ENCODE results near the gene KIAA0232.
"Not testable (repeated sequence)": the region's sequence is repeated elsewhere in the genome, so short reads cannot be mapped to it uniquely, and the experiment has no call there.

Gene KIAA0232

DNA sequence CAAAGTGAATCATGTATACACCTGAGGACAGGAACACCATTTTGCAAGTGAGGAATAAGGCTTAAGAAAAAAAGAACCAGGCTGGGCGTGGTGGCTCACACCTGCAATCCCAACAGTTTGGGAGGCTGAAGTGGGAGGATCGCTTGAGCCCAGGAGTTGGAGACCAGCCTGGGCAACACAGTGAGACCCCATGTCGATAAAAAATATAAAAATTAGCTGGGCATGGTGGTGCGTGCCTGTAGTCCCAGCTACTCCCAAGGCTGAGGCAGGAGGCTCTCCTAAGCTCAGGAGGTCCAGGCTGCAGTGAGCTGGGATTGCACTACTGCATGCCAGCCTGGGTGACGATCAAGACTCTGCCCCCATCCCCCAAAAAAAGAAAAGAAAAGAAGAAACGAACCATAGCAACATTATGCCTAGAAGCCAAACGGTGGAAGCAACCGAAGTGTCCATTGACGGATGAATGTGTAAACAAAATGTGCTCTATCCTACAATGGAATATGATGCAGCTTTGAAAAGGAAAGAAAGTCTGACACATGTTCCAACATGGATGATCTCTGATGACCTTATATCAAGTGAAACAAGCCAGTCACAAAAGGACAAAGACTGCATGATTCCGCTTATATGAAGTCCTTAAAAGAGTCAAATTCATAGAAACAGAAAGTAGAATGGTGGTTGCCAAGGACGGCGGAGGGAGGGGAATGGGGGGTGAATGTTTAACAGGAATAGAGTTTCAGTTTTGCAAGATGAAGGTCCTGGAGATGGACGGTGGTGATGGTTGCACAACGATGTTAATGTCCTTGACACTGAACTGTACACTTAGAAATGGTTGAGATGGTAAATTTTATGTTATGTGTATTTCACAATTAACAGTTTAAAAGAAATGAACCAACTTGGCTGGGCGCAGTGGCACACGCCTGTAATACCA, 8.6 kb upstream of the KIAA0232 start:
- no peak for DNase-seq (ENCODE audit: low read depth, low spot score)

DNA sequence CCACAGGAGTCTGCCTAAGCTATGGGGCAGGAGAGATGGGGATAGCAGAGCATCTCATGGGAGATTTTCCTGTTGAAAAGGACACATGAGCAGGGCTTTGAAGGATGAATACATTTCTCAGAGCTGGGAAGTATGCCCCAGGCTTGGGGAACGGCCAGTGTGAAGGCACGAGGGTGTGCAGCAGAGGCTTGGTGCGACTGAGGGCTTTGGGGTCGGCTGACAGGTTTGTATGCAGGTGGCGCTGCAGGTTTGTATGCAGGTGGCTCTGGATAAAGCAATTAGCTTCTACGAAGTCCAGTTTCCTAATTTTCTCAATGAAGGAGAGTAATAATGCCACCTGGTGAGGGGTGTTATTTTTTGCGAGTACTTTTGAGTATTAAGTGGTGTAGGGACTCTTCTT, 6.8 kb upstream of the KIAA0232 start:
- DNase-seq (ENCODE audit: low read depth, low spot score), result no peak

DNA sequence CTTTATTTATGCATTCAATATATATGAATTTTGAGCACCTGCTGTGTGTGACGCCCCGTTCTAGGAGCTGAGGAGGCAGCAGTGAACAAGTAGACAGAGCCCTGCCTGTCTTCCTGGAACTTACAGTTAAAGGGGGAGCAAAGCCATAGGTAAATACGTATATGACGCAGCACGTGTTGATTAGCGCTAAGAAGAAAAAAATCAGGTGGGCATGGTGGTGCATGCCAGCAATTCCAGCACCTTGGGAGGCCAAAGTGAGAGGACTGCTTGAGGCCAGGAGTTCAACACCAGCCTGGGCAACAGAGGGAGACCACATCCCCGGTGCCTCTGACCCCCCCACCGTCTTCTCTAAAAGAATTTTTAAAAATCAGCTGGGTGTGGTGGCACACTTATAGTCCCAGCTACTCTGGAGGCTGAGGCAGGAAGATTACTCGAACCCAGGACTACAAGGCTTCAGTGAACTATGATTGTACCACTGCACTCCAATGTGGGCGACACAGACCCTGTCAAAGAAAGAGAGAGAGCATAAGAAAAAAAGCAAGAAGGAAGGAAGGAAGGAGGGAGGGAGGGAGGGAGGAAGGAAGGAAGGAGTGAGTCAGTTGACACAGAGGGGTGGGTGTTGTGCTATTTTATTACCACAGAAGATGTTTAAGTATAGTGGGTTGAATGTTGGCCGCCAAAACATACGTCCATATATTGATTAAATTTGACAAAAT, 5.4 kb upstream of the KIAA0232 start:
- DNase-seq (ENCODE audit: low read depth, low spot score), result no peak

DNA sequence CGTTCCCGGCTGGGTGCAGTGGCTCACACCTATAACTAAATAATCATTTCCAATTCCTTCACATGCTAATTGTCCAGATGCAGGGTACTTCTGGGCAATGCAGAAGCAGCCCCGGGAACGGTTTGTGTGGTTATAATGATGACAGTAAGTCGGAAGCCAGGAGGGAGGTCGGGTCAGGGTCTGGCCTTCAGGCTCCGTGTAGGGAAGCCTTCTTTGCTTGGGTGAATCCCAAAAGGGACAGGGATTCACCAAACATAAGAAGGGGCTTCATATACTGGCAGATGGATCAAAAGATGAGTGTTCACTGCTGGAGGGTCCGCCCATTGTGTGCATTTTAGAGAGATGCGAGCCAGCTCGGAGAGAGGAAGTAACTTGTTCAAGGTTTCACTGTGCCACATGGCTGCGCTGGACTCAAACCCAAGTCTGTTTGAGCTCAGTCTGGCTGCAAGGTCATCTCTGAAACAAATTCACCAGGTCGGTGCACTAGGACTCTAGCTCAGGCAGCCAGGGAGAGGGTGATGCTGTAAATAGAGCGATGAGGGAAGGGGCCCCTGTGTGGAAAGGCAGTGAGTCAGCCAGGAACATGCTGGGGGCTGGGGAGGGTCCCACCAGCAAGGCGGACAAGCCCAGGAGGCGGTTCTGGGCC, 4.8 kb upstream of the KIAA0232 start:
- no peak for DNase-seq (ENCODE audit: low read depth, low spot score)

DNA sequence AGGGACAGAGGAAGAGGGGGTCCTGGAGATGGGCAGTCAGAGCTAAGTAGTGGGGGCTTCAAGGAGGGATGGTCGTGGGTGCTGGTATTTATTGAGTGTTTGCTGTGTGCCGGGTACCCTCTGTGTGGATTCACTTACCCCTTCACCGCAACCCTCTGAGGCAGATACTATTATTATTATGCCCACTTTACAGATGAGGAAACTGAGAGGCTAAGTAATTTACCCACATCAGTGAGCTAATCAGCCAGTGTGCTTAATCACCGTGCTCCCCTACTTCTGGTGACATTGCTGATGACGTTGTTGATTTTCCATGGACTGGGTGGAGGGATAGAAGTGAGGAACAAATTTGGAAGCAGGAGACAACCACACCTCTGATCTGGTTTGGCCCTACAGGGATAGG, 4.1 kb upstream of the KIAA0232 start:
- no peak for DNase-seq (ENCODE audit: low read depth, low spot score)

DNA sequence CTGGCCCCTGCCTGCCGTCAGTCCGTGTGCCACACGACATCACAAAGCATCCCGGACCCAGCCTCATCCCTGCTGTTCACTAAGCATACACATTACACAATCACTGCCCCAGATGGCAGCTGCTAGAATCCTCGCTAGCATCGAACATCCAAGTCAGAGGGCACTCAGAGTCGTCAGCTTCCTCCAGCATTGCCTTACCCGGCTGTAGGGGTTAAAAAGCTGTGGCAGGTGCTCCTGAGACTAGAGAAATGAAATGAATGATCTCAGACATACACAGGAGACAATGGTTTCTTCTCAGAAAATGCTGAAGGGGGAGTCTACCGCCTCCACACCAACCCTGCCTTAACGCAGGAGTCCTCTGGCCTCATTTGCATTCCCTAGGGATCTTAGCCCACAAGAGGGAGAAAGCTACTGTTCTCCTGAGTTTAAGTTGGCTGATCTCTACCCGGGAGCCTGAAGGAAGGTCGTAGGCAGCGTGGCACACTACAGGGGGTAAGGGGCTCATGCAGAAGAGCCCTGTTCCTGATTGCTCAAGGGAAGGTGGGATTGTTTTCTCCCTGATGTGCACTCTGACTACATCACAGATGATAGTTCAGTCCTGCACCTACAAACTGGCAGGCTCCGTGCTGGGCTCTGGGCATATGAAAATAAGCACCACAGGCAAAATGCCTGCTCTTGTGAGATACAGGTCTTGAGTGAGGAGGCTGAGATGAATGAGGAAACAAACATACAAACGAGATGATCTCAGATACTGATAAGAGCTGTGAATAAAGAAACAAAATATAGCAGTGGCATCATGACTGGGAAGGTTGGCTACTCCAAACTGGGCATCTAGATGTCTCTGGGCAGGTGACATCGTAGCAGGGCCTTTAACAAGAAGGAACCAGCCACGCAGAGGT, 2.6 kb upstream of the KIAA0232 start:
- no peak for DNase-seq (ENCODE audit: low read depth, low spot score)

DNA sequence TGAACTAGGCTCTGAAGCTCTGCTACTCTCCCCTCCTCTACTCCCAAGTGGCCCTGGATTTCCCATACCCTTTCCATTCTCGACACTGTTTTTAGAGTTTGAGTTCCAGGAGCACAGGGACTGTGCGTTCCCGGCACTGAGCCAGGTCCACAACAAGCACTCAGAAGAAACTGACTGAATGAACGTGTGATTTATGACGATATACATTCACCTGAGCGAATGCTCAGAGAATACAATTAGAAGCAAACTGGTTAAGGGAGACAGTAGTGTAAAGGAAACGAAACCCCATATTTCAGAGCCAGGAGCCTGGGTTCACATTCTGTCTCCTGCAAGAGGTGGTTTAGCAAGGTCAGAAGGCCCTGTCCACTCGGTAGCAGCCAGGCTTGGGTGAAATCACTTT, 1.4 kb upstream of the KIAA0232 start:
- DNase-seq (ENCODE audit: low read depth, low spot score), result no peak

DNA sequence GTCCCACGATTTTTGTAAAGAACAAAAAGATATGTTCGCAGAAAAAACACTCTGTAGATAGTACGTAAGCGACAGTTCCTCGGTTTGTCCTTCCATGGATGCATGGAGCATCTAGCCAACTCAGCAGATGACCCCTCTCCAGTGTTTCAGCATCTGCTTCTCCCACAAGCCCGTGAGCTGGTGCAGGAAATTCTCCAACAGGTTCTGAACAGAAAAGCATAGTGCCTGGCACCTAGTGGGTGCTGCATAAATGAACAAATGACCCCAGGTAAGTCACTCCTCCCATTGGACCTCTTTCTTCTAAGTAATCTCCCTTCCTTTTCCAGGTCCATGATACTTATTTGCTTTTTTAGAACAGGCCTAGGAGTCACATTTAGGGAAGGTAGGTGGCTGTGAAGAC, 966 bp upstream of the KIAA0232 start:
- no peak for DNase-seq (ENCODE audit: low read depth, low spot score)

DNA sequence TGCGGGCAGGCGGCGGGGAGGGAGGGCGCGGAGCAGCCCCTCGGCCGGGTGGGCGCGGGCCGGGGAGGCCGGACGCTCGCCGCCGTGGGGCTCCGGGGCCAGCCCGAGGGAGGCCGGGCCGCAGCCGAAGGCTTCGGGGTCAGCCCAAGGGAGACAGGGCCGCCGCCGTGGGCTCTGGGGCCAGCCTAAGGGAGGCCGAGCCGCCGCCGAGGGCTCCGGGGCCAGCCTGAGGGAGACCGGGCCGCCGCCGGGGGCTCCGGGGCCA, 251 bp downstream of the KIAA0232 start:
- no peak for DNase-seq (ENCODE audit: low read depth, low spot score)

DNA sequence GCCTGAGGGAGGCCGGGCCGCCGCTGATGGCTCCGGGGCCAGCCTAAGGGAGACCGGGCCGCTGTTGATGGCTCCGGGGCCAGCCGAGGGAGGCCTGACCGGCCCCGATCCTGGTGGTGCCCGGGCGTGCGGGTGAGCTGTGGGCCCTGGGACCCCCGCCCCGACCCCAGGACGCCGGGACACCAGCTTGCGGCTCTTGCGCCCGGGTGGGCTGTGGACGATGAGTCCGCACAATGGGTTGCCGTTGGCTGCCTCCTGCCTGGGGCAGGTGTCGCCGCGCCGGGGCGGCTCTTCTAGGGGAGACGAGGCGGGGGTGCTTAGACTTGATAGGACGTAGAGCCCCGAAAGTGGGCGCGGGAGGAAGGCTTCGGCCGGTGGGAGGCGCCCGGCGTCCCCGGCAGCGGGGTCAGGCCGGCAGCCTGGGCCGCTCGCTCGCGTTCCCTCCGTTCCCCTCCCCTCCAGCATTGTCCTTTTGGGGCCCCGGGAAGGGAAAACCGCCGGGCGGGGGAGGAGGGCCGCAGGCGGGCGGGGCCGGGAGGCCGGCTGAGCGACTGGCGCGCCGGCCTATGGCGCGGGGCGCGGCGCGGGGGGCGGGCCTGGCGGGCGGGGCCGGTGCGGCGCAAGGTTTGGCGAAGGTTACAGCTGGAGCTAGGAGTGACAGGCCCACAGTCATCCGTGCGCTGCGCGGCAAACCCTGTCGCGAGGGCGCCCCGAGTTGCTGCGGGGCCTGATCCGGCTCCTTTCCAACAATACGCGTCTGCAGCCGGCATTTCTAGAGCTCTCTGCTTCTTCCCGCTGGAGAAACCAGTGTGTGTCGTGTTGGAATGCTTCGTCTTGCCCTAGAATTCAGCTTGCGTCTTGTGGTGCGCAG, 819 bp downstream of the KIAA0232 start:
- peak; percentile 20 for DNase-seq (ENCODE audit: low read depth, low spot score)

DNA sequence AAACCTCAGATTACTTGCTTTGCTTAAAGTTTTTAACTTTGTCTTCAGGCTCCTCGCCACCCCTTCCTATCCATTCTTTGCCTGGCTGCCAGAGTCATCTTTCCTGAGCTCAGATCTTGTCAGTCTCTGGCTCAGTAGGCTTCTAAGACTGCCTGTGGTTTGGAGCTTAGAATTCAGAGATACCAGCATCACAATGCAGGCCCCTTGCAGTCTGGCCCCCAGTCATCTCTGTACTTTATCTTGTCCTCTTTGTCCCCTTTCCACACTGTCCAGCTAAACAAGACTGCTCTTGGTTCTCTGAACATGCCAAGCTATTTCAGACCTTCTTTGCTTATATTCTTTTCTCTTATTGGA, 3.0 kb downstream of the KIAA0232 start:
- DNase-seq (ENCODE audit: low read depth, low spot score), result no peak

DNA sequence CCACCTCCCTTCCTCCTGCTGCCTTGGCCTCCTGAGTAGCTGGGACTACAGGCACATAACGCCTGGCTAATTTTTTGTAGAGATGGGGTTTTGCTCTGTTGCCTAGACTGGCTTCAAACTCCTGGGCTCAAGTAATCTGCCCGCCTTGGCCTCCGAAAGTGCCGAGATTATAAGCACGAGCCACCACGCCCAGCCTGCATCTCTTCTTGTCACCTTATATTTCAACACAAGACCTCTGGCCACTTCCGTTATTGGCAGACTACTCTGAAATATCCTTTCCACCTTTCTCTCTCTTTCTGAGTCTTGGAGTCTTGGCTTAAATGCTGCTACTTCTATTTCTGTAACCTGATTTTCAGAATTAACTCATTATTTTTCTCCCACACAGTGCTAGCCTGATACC, 5.6 kb downstream of the KIAA0232 start:
- no peak for DNase-seq (ENCODE audit: low read depth, low spot score)

DNA sequence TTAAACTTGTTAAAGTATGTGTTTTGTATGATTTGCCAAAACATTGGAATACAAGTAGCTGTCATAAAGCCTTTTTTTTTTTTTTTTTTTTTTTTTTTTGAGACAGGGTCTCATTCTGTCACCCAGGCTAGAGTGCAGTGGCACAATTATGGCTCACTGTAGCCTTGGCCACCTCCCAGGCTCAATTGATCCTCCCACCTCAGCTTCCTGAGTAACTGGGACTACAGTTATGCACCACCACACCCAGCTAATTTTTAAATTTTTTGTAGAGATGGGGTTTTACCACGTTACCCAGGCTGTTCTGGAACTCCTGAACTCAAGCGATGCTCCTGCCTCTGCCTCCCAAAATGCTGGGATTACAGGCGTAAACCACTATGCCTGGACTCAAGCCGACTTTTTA, 8.7 kb downstream of the KIAA0232 start:
- not testable (repeated sequence) for DNase-seq (ENCODE audit: low read depth, low spot score)

DNA sequence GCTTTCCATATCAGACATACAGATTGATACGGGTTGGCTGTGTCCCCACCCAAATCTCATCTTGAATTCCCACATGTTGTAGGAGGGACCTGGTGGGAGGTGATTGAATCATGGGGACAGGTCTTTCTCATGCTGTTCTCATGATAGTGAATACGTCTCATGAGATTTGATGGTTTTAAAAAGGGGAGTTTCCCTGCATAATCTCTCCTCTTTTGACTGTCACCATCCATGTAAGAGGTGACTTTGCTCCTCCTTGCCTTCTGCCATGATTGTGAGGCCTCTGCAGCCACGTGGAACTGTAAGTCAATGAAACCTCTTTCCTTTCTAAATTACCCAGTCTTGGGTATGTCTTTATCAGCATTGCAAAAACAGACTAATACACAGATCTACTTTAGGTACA, 9.3 kb downstream of the KIAA0232 start:
- not testable (repeated sequence) for DNase-seq (ENCODE audit: low read depth, low spot score)

DNA sequence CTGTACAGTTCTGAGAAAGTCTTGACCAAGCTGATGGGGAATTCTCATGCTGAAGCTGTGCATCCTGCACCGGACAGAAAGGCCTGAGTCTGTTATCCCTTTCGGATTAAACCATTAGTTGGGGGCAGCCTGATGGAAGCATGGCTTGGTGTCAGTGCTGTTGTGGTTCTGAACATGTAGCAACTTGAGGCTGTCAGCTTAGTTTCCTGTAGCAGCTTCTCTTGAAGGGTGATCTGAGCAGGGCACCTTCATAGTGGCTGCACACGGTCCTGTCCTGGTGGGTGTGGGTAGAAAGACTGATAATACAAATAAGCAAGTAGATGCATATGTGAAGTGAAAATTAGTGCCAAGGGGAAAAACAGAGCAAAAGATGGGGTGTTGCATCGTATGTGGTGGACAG, 11.7 kb downstream of the KIAA0232 start:
- DNase-seq (ENCODE audit: low read depth, low spot score), result no peak

DNA sequence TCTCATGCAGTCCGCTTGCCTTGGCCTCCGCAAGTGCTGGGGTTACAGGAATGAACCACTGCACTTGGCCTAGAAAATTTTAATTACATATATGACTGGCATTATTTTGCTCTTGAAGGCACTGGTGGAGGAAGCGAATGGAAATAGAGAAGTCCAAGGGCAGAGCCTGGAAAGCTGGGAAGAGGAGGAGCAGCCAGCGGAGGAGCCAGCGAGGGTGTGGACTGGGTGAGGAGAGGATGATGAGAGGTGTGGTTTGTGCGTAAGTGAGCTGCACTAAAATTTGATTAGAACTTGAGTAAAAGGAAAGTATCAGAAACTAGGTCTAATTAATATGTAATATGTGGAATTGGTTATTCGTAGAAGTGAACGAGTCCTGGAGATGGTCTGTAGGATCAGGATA, 13.3 kb downstream of the KIAA0232 start:
- no peak for DNase-seq (ENCODE audit: low read depth, low spot score)

DNA sequence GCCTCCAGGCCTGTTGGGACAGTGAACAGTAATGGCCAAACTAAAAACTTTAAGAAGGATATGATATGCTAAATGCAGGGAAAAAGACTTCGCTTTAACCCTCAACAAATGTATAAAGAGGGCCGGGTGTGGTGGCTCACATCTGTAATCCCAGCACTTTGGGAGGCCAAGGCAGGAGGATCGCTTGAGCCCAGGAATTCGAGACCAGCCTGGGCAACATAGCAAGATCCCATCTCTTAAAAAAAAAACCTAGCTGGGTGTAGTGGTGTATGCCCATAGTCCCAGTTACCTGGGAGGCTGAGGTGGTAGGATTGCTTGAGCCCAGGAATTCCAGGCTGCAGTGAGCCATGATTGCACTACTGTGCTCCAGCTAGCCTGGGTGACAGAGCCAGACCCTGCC, 14.8 kb downstream of the KIAA0232 start:
- DNase-seq (ENCODE audit: low read depth, low spot score), result not testable (repeated sequence)

DNA sequence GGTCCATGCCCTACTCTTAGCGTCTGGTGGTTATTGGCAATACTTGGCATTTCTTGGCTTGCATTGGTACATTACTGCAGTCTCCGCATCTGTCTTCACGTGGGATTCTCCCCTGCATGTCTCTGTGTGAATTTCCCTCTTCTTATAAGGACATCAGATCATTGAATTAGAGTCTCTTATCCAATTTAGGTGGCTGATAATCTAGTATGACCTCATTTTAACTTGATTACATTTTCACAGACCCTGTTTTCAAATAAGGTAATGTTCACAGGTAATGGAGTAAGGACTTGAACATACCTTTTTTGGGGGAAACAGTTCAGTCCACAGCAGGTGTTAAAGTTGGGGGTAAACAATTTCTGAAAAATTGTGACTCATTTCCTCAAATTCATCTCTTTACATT, 16.6 kb downstream of the KIAA0232 start:
- no peak for DNase-seq (ENCODE audit: low read depth, low spot score)

DNA sequence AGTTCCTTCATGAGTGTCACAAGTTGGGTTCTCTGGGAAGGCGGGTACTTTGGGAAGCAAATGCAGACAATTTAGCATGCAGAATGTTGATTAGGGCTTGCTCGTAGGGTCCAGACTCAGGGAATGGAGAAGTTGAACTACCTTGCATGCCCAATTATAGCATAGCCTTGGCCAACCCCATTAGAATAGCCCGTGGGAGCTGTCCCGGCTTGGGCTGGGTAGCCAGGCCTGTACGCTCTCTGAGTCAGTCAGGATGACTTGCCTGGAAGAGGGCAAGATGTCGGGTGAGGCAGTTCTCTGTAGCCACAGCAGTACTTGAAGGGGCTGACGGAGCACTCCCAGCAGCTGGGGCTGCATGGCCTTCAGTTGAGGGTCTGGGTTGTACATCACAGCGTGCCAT, 19.5 kb downstream of the KIAA0232 start:
- no peak for DNase-seq (ENCODE audit: low read depth, low spot score)

DNA sequence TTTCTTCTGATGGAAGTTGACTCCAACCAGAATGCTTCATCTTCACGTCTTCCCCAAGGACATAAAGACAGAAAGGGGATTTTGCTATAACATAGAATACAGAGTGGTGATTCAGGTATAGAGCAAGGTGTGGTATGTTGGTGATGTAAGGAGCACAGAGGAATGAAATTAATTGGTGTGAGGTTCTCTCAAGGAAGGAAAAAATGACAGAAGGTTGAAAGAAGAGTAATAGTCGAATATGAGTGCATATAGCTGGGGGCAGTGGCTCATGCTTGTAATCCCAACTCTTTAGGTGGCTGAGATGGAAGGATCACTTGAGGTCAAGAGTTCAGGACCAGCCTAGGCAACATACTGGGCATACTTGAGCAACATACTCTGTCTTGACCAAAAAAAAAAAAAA, 20.1 kb downstream of the KIAA0232 start:
- no peak for DNase-seq (ENCODE audit: low read depth, low spot score)

DNA sequence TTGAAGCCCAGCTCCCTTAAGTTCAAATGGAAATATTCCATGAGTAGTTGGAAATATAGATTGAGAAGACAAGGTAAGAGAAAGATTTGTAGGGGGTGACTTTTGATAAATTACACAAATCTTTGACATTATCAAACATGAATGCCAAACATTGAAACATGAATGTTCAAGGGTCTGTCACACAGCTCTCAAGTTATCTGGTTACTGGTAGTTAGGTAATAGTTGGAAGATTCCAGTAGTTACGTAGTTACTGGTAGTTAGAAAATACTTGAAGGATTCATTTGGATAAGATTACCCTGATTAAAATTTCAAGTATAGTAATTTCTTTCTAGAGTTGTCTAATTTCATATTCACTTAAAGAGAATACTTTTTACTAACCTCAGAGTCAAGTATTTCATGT, 20.7 kb downstream of the KIAA0232 start:
- no peak for DNase-seq (ENCODE audit: low read depth, low spot score)
